GM21619 (cell line): ENCODE measurements around the gene TTLL11.
A peak's percentile ranks its signal among the peaks of the same experiment; 100 is the strongest.

Experiments used
- ATAC-seq: cut with Tn5 transposase; IDR thresholded peaks from one replicate; pipeline ENCODE4 v1.9.1; 2021; ENCODE audit not compliant: unreplicated experiment

The TTLL11 gene

DNA sequence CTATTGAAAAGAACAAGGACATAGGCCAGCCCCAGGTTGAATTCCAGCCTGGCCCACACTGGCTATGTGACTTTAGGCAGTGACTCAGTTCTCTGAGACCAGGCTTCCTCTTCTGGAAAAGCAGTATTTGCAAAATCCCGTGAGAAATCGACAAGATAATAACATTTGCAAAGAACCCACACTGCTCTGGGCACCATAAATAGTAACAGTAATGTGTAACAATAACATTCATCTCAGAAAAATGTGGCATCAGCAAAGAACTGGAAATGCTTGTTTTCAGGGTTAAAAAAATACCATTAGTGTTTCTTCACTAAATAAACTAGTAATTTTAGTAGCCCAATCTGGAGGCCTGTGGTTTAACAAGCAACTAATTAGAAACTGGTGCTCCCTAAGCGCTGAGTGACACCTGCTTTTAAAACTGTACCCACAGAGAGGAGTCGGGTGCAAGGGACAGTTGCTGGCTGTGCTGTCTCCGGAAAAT lies 148.4 kb downstream of the TTLL11 start:
- ATAC-seq, result no peak

DNA sequence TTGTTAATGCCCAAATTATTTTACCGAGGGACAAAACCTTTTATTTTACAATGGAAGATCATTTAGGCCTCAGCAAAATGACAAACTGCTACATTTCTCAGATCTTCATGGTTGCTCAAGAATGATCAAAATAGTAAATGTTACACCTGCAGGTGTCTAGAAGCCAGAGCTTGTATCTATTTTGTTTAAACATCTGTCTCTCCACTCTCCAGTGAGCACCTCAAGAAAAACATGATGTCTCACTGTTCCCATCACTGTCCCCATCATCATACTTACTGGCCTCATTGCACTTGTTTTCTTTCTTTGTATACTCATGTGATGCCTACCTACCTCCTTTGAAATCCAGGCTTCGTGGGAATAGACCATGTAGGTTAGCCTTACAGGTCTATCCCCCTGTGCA lies 149.6 kb downstream of the TTLL11 start:
- peak; percentile 60 for ATAC-seq

DNA sequence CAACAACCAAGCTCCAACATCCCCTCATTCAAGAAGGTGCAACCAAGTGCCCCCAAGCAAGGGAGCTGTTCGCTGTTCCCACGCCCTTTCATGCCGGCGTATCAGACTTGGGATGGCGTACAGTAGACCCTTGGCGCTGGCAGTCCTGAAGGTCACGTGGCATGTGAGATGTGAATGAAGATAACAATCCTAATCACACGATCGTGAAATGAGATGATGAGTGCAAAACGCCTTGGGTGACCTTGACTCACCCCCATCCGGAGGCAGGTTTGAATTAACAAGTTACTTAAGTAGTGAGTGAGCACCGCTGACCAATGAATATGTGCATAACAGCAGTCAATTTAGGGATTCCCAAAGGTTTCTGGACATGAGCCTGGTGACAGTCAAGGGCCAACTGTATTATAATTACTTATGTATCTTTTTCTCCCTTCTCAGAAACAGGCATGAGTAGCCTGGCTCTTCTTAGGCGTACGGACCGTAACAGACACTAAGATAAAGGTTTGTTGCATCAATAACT lies 150.2 kb downstream of the TTLL11 start:
- ATAC-seq, result no peak

DNA sequence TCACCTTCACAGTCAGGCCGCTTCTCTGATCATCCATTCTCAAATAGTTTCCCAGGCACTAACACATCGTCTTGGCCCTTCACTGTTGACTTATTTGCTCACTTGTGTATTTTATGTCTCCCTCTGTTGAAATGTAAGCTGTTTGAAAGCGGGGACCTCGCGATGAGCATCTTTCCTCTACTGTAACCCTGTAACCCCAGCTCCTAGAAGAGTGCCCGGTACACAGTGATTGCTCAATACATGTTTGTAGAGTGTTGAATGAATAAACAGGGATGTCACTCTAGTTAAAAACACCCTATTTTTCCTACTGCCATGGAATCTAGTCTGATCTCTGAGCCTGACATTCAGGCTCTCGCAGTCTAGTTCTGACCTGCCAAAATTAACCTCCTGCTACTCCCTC lies 150.8 kb downstream of the TTLL11 start:
- ATAC-seq, result no peak

DNA sequence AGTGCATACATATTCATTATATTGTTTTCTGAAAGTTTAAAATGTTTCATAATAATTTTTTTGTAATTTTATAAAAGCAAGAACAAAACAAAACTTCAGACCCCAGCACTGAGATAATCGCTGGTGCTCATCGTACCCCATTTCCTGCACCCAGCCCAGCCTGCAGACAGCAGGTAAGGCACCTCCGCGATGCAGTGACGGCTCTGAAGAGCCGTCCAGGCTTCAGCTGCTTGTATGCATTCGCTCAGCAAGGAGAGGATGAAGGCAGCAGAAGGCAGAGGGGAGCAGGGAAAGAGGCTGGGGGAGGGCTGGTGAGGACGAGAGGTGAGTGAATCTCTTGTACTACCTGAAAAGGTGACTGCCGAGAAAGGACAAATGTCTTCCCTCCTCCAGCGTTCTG lies 153.5 kb downstream of the TTLL11 start:
- no peak for ATAC-seq

DNA sequence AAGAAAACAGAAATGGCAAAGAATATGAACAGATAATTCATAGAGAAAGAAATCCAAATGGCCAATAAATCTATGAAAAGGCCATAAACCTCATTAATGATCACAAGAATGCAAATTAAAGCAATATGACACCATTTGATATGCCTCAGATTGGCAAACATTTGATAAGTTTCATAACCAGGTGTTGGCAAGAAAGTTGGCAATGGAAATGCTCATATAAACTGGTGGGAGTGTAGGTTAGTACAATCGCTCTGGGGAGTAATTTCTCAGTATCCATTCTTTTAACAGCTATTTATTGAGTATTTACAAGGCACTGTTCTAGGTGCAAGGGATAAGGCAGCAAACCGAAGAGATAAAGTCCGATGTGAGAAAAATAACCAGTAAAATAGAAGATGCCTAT lies 154.5 kb downstream of the TTLL11 start:
- ATAC-seq, result no peak

DNA sequence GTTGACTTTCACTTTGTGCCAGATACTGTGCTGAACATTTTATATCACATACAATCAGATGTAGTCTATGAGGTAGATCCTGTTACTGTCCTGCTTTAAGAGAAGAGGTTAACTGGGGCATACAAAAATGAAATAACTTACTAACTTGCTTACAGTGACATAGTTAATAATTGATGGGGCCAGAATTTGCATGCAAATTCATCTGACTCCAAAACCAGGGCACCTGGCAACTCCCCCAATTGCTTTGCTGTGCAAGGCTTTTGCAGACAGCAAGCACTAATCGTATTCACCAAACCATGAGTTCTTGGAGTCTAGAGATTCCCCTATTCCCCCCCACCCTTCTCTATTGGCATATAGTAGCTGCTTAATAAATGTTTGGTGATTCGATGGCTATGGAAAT lies 155.9 kb downstream of the TTLL11 start:
- no peak for ATAC-seq

DNA sequence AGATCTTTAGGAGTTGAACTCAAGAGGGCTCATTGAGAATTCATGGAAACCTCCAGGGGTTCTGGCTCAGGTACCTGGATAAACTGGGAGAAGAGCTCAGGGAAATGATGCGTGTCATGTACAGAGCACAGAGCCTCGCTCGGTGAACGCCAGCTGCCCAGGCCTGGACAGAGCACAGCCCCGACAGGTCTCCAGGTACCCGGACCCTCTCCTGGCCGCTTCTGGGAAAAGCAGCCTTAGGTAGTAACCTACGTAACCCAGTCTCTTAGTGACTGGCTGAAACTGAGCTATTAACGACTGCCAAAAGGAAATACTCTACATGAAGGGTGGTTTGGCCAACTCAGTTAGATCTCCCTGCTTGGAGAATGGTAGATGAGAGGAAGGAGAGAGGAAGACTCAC lies 157.4 kb downstream of the TTLL11 start:
- ATAC-seq, result no peak

DNA sequence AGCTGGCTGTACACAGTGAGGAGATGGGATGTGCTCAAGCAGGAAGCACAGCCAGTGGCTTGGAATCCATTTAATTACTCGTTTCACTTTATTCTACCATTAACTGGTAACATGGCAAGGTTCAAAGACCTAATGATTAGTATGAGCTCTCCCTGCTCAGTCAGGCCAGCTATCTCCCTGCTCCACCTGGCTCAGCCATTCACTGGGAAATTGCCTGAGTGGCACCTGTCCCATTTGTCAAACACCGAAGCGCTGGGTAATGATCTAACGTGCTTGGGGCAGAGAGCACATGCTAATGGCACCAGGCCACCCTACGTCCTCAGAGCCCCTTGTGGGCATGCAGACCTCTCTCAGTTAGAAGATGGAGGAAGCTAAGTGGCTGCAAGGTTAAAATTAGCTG lies 162.2 kb downstream of the TTLL11 start:
- ATAC-seq, result no peak

DNA sequence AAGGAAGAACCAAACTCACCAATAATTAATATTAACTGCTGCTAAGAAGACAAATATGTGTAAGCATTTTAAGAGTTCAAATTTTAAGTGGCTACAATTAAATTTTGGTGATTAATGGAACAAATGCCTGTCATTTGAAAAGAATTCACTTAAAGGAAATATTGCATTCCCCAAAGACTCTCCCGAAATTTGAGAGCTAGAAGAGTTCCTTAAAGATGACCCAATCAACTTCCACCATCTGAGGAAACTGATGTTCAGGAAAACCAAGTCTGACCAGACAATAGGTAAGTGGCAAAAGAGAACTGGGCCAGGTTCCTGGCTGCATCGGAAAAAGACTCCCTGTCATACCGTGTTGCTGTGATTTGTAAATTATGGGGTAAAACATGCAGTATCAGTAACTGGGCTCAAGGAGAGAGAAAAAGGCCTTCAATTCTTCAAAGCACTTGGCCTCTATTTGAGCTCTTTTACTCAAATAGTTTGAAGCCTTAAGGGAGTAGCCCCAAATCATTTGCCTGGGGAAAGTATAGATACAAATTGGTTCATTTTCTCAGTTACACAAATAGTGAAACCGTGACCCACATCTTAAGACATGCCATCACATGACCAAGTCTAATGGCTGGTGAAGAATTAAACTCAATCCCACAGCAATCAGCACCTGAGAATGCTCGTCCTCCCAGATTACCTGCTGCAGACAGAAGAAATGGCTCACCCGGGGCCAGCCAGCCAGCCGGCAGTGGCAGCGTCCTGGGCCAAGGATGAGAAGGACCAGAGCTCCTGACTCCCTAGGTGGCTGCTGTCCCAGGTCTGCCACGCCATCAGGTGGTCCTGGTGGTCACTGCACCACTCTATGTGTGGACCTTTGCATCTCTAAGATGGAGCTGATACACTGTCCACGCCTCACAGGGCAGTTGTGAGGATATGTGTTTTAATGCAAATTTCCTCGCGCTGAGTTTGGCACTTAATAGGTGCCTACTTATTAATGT lies 162.9 kb downstream of the TTLL11 start:
- ATAC-seq, result peak; percentile 65

DNA sequence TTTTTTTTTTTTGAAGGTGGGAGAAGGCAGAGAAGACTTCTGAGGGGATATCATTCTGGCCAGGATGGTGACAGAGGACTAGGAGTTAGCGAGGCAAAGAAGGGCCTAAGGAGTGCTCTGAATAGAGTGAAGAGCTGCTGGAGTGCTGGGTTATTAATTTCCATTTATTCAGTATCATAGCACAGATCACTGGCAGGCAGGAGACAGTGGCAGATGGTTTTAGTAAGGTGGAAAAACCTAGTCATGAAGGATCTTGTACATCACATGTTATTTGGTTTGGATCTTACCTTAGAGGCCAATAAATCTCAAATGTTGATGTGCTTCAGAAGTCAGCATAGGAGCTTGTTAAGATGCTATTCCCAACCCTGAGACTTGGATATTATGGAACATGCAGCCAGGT lies 165.5 kb downstream of the TTLL11 start:
- ATAC-seq, result no peak

DNA sequence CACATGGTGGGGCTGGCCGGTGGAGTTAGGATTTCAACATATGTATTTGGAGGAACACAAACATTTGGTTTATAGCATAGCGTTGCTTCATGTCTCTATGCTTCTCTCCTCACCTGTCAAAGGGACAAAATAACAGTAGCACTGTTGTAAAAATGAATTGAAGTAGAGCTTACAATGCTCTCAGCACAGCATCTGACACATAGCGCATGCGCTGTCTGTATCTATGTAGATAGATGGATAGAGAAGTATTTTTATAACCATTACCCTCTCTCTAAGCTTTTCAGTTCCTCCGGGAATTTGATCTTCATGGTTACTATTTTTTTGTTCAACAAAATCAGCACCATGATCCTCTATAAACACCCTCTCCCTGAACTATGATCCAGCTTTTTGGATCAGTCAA lies 166.0 kb downstream of the TTLL11 start:
- ATAC-seq, result no peak

DNA sequence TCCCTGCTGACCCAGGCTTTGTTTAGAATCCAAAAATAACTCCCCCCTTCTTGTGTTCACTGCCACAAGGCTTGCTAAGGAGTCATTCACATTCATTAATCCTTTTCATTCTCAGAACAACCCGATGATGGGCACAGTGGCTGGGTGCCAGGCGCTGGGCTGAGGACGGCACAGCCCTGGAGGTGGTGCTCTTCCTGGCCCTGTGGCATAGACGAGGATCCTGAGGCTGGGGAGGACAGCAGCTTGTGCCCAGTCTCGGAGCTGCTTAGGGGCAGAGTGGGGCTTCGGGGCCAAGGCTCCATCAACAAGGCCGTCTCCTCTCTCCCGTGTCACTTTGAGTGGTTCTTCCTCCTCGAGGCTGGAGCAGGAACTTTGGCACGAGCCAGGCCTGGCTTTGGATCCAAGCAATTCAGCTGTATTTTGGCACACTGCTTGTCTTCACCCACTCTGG lies 166.7 kb downstream of the TTLL11 start:
- ATAC-seq, result no peak

DNA sequence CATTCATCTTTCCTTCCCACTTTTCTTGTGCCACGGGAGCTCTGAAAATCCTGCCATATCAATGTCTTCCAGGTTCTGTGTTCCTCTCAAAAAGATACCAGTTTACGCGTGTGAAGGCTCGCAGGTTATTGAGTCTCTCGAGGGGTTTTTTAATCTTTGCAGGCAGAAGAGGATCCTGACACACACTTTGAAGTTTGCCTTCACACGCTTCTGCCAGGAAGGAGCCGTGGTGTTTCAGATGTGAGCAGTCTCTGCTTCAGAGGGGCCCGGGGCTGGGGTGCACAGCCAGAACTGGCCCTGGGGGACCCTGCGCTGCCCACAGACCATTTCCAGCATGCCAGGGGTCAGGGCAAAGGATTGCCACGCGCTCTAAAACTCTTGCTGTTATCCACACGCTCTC lies 167.2 kb downstream of the TTLL11 start:
- ATAC-seq, result no peak

DNA sequence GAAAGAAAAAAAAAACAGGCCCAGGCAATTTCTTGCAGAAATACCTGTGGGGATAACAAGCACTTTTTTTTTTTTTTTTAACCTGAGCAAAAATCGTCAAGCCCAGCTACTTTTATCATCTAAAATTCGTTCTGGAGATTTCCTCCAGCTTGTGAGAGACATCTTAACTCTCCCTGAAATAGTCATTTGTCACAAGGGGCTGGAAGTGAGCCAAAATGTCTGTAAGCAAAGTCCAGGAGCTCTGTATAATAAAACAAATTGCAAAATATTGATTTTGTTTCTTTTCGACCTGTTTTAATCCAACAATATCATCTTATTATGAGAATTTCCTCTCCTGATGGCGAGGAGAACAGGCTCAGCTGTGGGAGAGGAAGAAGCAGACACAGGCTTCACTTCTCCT lies 168.4 kb downstream of the TTLL11 start:
- no peak for ATAC-seq

DNA sequence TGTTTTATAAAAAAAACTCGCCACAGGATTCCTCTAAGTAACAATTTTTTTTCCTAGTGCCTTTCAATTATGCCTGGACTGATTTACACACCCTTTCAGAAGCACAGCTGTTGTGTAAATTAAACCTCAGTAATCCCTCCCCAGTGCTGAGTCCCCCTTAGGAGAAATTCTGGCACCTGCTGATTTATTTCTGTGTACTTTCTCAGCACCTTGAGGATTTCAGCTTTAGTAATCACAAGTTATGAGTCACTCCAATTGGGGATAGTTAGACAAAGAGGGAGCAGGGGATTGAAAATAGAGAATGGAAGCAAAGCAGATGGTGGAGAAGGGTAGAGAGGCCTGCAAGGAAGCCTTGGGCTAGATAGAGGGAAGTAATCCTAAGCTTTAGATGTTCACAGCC lies 171.7 kb downstream of the TTLL11 start:
- ATAC-seq, result no peak

DNA sequence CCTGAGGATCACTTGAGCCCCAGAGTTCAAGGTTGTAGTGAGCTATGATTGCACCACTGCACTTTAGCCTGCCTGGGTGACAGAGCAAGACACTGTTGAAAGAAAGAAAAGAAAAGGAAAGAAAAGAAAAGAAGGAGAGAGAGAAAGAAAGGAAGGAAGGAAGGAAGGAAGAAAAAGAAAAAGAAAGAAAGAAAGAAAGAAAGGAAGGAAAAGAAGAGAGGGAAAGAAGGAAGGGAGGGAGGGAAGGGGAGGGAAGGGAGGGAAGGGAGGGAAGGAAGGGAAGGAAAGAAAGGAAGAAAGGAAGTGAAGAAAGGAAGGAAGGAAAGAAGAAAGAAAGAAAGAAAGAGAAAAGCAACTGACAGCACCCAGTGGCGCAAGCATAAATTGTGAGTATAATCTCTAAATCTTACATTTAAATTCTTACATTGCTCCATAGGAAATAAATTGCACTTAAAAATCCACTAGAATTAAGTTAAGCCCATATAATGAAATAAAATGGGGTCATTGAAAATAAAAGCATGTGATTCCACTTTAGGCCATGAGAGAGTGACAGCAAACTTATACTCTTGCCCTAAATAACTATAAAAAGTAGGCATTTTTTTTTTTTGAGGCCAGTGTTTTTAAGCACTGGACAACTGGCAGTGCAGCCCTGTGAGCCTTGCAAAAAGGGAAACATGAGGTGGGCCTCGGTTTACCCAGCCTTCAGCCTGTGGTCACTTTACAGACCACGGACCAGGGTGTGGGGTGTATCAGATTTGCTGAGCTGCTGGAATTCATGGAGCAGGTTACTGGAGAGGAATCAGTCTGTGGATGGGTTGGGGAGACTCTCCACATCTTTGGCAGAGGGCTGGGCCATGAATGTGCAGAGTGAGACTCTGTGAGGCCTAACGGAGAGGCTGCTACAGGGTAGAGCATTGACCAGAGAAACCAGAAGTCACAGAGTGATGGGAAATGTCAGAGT lies 175.5 kb downstream of the TTLL11 start:
- ATAC-seq, result no peak

DNA sequence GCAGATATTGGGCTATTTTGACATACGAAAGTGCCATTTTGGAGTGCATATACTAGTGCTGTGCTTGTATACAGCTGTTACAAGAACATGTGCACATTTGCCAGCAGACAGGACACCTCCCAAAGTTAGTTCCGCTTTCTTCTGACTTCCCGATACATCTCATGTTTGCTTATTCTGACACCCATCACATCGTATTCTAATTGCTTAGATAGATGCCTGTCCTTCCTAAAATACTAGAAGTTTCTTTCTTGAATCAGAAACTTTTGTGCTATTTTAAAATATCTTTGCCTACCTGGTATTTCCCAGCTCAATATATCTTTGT lies 177.8 kb downstream of the TTLL11 start:
- ATAC-seq, result no peak

DNA sequence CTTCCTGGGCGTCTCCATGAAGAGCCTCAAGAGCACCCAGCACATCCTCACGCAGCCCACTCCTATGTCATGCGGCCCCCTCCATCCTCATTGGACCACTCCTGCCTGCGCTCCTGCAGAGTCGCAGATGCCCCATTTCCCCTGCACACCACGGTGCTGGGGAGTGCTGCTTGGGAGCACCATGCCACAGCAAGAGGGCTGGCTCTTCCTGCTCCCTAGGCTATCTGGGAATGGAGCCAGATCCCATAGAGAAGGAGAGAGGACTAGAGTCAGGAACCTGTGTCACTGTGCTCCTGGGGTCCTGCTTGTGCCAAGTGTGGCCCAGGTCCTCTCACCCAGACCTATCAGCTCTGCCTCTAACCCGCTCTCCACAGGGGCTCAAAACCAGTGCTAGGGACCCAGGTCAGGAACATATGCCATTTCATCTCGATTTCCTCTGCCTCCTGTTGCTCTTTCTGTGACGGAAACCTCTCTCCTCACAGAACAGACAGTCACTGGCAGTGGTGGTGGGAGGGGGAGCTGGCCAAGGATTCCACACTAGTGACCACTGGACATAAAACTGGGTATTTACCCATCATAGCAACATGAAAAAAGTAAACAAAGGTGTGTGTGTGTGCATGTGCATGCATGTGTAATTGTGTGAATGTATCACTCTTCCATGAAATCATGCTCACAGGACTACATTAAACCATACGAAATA lies 178.4 kb downstream of the TTLL11 start:
- no peak for ATAC-seq

DNA sequence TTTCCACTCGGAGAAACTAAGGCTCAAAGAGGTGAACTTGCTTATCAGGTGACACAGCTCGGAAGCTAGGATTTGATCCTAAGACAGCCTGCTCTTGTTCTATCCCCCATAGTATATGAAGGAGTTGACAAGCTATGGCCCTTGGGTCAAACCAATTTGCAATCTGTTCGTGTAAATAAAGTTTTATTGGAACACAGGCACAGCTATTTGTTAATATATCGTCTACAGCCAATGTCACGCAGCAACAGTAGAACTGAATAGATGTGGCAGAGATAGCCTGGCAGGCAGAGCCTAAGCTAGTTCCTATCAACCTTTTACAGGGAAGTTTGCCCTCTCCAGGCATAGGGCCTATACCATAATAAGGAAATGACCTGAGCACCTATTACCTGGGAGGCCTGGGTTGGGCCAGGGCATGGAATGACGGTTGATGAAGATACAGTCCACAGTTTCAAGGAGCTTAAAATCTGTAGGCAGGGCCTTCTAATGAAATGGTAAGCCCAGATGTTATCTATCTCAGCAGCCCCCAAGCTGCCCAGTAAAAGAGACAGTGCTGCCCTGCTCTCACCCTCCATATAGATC lies 179.0 kb downstream of the TTLL11 start:
- ATAC-seq, result no peak
